GM21529 (cell line): ENCODE measurements around the gene DDX53.

Experiments used
- ATAC-seq: cut with Tn5 transposase; IDR thresholded peaks from one replicate; pipeline ENCODE4 v1.9.1; 2021; ENCODE audit not compliant: unreplicated experiment

Gene DDX53

DNA sequence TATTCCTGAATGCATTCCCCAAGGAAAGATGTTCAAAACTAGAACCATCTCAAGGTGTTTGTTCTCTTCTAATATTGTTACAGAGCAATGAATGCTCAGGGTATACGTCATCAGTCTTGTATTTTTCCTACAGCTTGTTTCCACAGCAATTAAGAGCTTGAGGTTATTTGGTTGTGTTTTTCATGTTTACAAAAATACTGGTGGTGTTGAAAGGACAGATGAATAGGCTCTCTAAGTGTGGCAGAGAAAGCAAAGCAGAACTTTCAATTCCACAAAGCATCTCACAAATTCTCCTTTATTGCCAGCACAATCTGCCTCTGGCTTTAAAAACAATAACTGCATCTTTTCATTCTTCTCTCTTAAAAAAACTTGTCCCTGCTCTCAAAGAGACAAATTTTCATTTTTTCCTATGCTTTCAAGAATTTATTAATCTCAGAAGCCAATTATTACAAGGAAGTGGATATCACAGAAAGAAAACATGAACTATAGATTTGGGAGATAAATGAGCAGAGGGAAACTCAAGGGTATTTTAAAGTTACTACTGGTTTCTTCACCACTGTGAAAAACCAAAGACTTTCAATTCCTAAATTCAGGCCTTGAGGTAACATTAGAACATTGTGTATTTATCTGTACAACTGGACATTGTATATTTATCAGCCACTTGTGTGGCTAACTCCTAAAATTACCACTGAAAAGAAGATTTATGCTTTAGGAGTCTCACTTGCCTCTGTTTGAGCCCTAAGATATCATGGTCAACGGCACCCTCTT lies 49.2 kb downstream of the DDX53 start:
- no peak for ATAC-seq

DNA sequence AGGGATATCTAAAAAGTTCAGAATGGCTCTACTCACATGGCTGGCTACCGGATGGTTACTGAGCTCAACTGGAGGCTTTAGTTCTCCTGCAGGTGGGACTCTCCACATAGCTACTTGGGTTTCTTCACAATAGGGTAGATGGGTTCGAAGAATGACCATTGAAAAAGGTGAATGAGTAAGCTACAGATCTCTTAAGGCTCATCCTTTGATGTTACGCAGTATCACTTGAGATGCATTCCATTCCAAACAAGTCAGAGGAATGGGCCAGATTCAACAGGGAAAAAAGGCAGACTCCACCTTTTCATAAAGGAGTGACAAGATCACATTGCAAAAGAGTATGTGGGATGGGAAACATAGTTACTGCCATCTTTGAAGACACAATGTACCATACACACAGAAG lies 52.6 kb downstream of the DDX53 start:
- no peak for ATAC-seq
